Measurements from ENCODE around the gene SPAG17.

- no peak for TF ChIP-seq ZNF274 (IDR thresholded peaks at IDR 0.05; ENCODE audit: low read depth, low read length)
- TF ChIP-seq CTCF (IDR thresholded peaks at IDR 0.05 in 2 of 3, conservative IDR thresholded peaks at IDR 0.05 in 1 of 3; ENCODE audit: borderline replicate concordance in 1 of 3, insufficient read depth in 1 of 3, low read depth in 2 of 3, low read length in 2 of 3) = no peak
- TF ChIP-seq REST (IDR thresholded peaks at IDR 0.05; ENCODE audit: low read depth) = no peak
- no peak for TF ChIP-seq CEBPB (IDR thresholded peaks at IDR 0.05; ENCODE audit: low read depth)
- TF ChIP-seq POLR2A (IDR thresholded peaks at IDR 0.05; ENCODE audit: borderline replicate concordance, extremely low read depth, insufficient read depth, insufficient read length) = no peak
- no peak for TF ChIP-seq POLR2AphosphoS5 (IDR thresholded peaks at IDR 0.05; ENCODE audit: low read depth, low read length)
Observed at GRCh38 chr1:117911051-117911450, 274.0 kb downstream of the SPAG17 start.

Measured in HCT116 (cell line).